C4-2B (cell line): Measurements from ENCODE around the gene CCDC194.

Source experiments
- H3K27ac ChIP-seq: fragments of 450-650 bp; 2 replicates; pipeline ENCODE4 v1.5.1; 2017
- ZFX ChIP-seq: fragments of 450-650 bp; IDR thresholded peaks from 2 replicates; pipeline ENCODE4 v1.6.1; 2017
- TF ChIP-seq, protein P1 (sequence below): fragments of 450-650 bp; conservative IDR thresholded peaks from 2 replicates; pipeline ENCODE4 v1.5.1; 2017; ENCODE audit warnings: mild to moderate bottlenecking

Gene CCDC194

DNA sequence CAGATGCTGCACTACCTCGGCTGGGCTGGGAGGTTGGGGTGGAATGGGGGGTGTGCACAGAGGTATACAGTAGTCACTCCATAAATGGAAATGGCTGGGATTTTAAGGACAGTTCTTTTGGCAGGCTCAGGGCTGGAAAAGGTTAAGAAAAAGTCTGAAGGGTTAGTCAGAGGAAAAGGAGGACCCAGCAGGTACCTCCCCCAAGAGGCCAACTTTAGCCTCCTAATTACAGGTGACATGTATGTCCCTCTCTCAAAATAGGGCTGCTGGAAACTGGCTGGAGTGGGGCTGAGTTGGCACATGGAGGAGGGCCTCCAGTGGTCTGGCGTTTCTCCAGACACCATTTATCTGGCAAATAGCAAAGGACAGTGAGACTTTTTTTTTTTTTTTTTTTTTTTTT, 994 bp downstream of the CCDC194 start:
- no peak overlapping the region for H3K27ac ChIP-seq
- TF ChIP-seq ZFX: no peak
- TF ChIP-seq, protein P1, sequence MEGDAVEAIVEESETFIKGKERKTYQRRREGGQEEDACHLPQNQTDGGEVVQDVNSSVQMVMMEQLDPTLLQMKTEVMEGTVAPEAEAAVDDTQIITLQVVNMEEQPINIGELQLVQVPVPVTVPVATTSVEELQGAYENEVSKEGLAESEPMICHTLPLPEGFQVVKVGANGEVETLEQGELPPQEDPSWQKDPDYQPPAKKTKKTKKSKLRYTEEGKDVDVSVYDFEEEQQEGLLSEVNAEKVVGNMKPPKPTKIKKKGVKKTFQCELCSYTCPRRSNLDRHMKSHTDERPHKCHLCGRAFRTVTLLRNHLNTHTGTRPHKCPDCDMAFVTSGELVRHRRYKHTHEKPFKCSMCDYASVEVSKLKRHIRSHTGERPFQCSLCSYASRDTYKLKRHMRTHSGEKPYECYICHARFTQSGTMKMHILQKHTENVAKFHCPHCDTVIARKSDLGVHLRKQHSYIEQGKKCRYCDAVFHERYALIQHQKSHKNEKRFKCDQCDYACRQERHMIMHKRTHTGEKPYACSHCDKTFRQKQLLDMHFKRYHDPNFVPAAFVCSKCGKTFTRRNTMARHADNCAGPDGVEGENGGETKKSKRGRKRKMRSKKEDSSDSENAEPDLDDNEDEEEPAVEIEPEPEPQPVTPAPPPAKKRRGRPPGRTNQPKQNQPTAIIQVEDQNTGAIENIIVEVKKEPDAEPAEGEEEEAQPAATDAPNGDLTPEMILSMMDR: no peak

DNA sequence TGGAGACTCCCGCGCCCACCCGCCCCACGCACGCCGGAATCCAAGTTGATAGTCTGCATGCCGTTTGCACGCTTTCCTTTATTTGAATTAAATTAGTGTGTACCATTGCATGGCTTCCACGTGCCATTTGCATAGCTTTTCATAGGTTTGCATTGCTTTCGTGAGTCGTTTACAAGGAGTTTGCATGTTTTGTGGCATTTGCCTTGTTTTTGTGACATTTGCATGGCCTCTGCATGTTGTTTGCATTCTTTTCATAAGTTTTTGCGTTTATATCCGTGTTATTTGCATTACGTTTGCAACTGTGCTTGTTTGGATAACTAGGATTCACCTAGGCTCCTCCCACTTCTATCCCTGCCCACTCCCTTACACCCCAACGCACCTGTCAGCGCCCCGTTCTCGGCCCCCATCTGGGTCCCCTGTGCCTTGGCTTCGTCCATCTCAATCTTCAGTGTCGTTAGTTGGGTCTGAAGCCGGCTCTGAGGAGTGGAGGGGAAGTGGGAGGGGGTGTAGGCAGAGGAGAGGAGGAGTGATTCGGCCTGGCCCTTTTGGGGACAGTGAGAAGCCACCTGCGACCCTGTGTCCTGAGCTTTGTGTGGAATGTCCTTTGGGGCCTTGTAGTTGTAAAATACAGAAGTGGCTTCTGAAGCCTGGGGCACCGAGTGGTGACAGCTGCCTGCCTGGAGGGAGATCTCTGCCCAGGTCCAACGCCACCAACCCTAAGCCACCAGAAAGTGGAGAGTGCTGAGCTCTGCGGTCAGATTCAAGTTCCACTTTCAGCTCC, 2.4 kb downstream of the CCDC194 start:
- no peak for TF ChIP-seq ZFX
- TF ChIP-seq, protein P1: peak; percentile 35; the same call in 1 of the 2 replicates
- no peak overlapping the region for H3K27ac ChIP-seq

DNA sequence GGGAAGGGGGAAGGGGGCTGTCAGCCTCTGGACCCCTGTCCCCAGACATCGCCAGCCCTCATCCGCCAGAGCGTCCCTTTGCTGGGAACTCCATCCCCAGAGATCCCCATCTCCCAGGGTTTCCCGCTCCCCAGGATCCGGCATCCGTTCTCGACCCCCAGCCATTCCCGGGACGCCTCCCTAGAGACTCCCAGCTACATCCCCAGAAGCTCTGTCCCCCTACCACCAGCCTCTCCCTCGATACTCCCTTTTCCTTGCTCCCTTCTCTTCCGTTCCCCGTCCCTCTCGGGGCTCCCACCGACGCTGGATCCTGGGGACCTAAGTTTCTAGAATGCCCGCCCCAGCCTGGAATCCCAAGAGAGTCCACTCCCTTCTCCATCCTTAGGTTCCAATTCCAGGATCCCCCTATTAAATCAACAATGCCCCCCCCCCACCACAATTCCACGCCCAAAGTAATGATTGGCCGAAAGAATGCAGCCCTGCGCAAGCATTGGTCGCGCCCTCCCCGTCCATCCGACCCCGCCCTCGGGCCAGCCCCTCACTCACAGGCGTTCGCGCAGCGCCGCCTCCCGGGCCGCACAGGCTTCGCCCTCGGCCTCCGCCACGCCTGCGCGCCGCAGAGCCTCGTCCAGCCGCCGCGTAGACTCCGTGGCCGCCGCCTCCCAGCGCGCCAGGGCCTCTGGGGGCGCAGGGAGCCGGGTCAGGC, 3.2 kb downstream of the CCDC194 start:
- TF ChIP-seq, protein P1: peak; percentile 57
- TF ChIP-seq ZFX: no peak
- no peak overlapping the region for H3K27ac ChIP-seq

DNA sequence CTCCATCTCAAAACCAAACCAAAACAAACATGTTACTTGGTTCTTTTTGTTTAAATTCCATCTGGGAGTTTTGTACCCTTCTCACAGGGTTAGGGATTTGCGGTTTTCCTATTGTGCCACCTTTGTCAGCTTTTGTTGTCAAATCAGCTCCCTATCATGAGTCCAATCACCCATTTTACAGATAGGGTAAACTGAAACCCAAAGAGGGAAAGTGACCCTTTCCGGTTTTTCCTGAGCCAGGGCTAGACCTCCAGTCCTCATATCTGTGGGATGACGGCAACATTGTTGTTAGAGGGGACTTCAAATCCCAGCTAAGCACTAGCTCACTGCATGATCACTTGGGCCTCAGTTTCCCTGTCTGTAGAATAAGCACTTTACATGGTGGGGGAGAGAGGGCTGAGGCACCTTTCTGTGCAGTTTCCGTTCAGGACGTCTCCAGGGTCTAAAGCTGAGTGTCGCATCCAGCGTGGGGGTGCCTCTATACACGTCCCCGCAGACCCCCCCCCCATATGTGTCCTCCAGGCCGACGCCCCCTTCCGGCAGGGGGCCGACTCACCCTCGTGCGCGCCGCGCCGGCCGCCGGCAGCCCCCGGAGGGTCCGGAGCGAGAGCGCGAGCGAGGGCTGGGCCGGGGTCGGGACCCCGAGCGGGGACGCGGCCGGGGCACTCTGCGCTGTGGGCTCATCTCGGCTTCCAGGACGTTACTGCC, 3.9 kb downstream of the CCDC194 start:
- TF ChIP-seq ZFX: no peak
- TF ChIP-seq, protein P1: no peak
- no peak overlapping the region for H3K27ac ChIP-seq

DNA sequence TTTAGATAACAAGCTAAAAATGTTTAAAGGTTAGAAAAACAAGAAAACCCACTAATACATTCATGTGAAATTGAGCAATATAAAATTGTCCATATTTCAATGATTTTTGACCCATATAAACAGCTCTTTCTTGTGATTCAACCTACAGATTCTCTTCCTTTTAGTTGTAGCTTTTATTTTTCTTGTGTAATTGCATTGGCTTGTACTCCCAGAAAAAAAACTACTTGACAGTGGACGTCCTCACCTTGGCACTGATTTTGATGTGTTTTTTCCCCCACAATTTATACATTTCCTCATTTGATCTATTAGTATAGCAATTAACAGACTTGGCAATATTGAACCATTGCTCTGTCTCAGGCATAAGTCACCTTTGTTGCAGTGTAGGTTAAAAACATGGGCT, 4.7 kb downstream of the CCDC194 start:
- no peak overlapping the region for H3K27ac ChIP-seq
- no peak for TF ChIP-seq ZFX
- TF ChIP-seq, protein P1: no peak

DNA sequence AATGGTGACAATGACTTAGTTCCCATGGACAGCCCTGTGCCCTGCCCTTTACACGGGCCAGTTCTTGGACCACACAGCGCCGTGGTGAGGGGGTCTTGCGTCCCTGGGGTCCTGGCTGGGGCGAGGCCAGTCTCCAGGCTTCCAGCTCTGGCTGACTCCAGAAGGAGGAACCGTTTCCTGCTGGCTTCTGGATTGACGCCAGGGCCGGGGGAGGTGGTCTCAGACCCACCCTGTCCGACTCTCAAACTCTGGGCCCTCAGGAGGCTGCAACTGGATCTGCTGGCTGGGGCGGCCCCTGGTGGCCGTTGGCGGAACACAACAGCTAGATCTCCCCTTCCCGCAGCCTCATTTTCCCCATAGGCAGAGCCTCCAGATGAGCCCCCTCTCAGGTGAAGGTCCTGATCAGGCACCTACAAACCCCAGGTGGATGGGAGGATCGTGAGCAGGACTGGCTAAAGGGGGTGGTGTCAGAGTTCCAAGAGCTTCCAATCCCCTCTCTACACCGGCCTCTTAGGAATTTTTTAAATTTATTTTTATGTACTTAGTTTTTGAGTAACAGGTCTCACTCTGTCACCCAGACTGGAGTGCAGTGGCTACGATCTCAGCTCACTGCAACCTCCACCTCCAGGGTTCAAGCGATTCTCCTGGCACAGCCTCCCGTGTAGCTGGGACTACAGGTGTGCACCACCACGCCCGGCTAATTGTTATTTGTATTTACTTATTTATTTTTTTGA, 8.0 kb downstream of the CCDC194 start:
- H3K27ac ChIP-seq: no peak overlapping the region
- no peak for TF ChIP-seq ZFX
- TF ChIP-seq, protein P1: peak; percentile 95
